HG02642 (cell line): ENCODE results near the gene GJE1.
"Not testable (repeated sequence)": the region's sequence is repeated elsewhere in the genome, so short reads cannot be mapped to it uniquely, and the experiment has no call there.

Experiments used
- ATAC-seq: cut with Tn5 transposase; IDR thresholded peaks from one replicate; pipeline ENCODE4 v1.9.1; 2021; ENCODE audit warnings: mild to moderate bottlenecking; ENCODE audit not compliant: unreplicated experiment, poor library complexity

The GJE1 gene

GRCh38 chr6:142132625-142133024 is at the start of gene GJE1:
Gene GJE1 (plus strand): TSS chr6:142132925. CDS start chr6:142133159, 234 bp downstream.
- no peak for ATAC-seq

DNA sequence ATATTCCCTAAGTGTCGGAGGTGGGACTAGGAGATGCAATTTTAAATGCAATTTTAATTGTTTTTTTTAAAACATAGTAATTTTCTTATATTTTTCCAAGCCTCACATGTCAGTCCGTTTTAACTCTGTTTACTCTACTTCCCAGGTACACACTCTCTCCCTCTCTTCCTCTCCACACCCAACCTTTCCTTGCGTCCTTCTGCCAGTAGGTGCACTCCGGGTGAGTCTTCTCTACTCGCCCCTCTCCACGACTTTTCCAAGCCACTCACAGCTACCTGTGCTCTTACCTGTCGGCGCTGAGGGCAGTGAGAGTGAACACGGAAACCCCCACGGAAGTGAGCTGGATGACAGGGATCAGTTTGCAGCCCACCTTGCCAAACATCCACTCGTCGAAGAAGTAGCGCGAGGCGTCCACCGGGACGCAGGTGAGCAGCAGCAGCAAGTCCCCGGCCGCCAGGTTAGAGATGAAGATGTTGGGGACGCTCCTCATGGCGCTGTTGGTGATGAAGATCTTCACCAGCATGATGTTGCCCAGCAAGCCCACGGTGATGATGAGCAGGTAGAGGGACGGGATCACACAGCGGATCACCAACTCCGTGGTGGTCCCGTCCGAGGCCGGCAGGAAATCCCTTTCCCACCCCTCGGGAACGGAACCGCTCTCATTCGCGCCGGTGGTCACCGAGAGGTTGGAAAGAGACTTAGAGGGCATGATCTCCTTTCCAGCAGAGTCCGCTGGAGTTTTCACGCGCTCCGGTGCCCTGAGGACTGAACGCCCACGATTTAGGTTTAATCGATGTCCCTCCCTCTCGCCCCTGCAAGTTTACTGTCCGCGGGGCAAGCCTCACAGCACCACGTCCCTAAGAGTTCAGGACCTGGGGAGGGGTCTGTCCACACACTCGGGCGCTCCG is 44.5 kb upstream of the GJE1 start:
- ATAC-seq, result no peak

- ATAC-seq, result no peak
Observed at GRCh38 chr6:142088858-142089216, 43.9 kb upstream of the GJE1 start.

GRCh38 chr6:142104820-142105219 is 27.9 kb upstream of the GJE1 start:
- ATAC-seq, result not testable (repeated sequence)

DNA sequence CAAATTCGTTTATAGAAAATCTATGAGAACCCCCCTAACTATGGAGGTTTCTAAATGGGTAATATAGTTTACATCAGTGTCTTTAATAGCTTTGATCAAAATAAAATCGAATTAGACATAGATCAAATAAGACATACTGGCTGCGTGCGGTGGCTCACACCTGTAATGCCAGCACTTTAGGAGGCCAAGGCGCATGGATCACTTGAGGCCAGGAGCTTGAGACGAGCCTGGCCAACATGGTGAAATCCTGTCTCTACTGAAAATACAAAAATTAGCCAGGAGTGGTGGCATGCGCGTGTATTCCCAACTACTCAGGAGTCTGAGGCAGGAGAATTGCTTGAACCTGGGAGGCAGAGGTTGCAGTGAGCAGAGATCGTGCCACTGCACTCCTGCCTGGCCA is 21.9 kb upstream of the GJE1 start:
- ATAC-seq, result not testable (repeated sequence)

DNA sequence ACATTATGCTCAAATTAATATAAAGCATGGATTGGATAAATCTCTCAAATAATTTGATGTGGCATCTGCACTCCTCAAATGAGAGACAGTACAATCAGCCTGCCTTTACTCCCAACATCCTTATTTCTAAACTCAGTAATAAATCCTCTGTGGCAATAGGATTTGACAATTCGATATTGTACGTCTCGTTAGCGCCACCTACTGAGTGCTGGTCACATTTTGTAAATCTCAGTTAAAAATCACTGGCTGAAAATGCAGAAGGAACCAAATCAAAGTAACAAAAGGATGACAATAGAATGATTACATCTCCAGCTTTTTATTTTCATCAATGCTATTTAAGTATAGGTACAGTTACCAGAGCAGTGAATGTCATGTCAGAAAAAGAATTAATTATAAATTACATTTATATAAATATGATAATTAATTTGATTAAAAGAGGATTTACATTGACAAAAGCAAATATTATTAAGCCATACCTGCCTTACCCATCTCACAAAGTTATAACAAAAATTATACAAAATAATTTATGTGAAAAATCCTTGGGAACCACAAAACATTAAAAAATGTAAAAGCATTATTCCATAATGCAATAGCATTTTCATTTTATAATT is 20.2 kb upstream of the GJE1 start:
- ATAC-seq, result no peak

- ATAC-seq, result no peak
Observed at GRCh38 chr6:142117366-142117765, 15.4 kb upstream of the GJE1 start.

DNA sequence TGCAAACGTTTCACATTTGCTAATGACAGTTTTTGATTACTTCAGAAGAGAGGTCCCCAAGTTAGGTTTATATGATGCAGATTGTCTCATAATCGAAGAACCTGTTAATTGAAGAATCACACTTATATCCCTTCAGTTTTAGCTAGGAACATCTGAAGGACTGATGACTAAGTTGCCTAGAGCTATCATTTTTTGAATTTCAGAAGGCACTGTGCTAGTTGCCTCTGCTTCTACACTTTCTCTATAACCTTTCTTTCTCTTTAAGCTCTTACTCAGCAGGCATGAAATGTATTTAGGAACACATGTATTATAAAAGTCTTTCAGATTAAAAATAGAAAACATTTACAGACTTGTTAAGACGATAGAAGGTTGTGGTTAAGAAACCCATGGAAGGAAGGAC is 14.4 kb upstream of the GJE1 start:
- no peak for ATAC-seq

- no peak for ATAC-seq
Observed at GRCh38 chr6:142118925-142119324, 13.8 kb upstream of the GJE1 start.

- no peak for ATAC-seq
Observed at GRCh38 chr6:142121342-142121741, 11.4 kb upstream of the GJE1 start.

- no peak for ATAC-seq
Observed at GRCh38 chr6:142130814-142131213, 1.9 kb upstream of the GJE1 start.

GRCh38 chr6:142138876-142139275 is 6.2 kb downstream of the GJE1 start:
- ATAC-seq, result no peak

DNA sequence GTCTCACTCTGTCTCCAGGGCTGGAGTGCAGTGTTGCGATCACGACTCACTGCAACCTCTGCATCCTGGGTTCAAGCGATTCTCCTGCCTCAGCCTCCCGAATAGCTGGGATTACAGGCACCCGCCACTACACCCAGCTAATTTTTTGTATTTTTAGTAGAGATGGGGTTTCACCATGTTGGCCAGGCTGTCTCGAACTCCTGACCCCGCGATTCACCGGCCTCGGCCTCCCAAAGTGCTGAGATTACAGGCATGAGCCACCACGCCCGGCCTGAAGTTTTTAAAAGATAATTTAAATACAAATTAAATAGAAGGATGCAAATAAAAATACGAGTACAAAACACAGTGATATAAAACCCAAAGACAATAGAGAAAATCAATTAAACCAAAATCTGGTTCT is 8.8 kb downstream of the GJE1 start:
- ATAC-seq, result not testable (repeated sequence)

GRCh38 chr6:142146828-142147662 is 14.3 kb downstream of the GJE1 start, which contains the start of the genes NMBR and VTA1:
Gene NMBR (minus strand): TSS chr6:142147122. CDS start chr6:142088658, 58,464 bp downstream.
Gene VTA1 (plus strand): TSS chr6:142147263. CDS start chr6:142147288, 25 bp downstream.
- peak; percentile 100 for ATAC-seq

DNA sequence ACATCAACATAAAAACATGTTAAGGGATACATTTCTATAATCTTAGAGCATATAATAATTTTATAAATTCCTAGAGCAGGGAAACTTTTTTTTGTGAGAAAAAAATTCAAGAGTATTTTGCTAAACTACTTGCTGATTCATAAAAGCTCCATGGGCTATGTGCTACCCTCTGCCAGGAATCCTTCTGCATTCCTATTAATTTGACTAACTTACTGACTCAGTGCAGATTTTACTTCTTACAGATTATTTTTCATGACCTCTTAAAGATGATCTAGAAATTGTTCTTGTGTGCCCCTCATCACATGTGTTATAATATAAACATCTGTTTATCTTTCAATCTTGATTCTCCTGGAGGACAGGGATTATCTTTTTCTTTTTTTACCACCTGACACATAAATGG is 20.0 kb downstream of the GJE1 start:
- no peak for ATAC-seq

- no peak for ATAC-seq
Observed at GRCh38 chr6:142153196-142153595, 20.5 kb downstream of the GJE1 start.

GRCh38 chr6:142154336-142154735 is 21.6 kb downstream of the GJE1 start:
- ATAC-seq, result no peak

DNA sequence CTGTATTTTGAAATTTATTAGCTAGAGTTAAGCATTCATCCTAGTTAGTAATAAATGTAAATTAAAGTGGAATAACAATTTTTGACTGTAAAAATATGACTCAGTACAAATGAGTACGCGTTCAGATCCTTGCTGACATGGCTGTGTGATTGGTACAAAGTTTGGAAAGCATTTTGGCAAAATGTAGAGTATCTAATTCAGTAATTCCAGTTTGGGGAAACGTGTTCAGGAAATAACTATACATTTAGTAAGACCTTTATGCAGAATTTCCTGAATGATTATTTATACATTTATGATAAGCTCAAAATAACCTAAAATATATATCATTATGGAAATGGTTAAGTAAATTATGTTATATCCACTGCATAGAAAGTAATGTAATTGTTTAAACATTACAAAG is 22.4 kb downstream of the GJE1 start:
- ATAC-seq, result no peak

- ATAC-seq, result peak; percentile 57
Observed at GRCh38 chr6:142155895-142156757, 23.4 kb downstream of the GJE1 start.

- ATAC-seq, result not testable (repeated sequence)
Observed at GRCh38 chr6:142156758-142157068, 24.0 kb downstream of the GJE1 start.
